GM21447 (cell line): ENCODE data around the gene SYNE1.
"Not testable (repeated sequence)": the region's sequence is repeated elsewhere in the genome, so short reads cannot be mapped to it uniquely, and the experiment has no call there.

Experiments used
- ATAC-seq: cut with Tn5 transposase; IDR thresholded peaks from one replicate; pipeline ENCODE4 v1.9.1; 2021; ENCODE audit not compliant: unreplicated experiment

SYNE1 gene

DNA sequence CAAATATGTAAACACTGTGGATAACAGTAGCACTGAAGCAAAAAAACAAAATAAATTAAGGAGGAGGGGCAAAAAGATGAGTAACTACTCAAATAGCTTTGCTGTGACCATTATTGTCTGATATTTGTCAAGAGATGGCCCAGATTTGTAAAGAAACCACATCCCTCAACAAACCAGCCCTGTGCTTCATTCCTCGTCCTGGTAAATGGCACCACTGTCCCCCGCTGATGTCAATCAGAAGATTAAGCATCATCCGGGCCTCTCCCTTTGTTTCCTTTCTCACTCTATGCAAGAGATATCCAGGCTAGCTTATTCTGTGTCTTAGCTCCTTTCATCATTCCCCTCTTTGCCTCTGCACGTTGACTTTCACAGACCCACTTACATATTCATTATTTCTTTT lies 259.0 kb downstream of the SYNE1 start:
- no peak for ATAC-seq

GRCh38 chr6:152375197-152375596 lies 262.0 kb downstream of the SYNE1 start:
- no peak for ATAC-seq

- ATAC-seq = no peak
Observed at GRCh38 chr6:152372945-152373344, 264.2 kb downstream of the SYNE1 start.

DNA sequence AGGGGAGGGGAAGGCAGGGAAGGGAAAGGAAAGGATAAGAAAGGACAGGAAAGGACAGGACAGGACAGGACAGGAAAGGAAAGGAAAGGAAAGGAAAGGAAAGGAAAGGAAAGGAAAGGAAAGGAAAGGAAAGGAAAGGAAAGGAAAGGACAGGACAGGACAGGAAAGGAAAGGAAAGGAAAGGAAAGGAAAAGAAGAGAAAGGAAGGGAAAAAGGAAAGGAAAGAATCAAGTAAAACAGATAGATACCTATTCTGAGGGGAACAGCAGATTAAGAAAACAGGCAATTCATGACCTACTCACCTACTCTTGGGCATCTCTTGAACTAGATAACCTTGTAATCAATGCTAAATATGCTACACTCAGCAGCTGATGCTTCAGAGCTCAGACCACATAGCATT lies 265.4 kb downstream of the SYNE1 start:
- no peak for ATAC-seq

- ATAC-seq = no peak
Observed at GRCh38 chr6:152368751-152369624, 268.2 kb downstream of the SYNE1 start.

DNA sequence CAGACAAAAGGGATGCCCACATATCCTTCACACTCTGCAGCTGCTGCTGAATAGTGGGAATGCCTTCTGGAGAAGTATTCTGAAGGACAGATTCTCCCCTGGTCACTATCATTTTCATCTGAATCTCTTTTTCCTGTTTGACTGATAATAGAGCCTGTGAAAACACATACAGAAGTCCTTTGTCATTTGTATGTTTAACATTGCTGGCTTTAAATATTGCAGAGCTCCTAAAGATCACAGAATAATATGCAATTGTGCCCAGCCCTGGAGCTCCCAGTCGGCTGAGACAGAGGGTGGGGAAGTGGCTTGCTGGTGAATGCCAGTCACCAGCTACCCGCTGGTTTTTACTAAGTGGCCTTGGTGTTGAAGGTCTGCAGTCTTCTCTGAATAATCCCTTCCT lies 272.3 kb downstream of the SYNE1 start:
- ATAC-seq = no peak

GRCh38 chr6:152360034-152360433 lies 277.1 kb downstream of the SYNE1 start:
- no peak for ATAC-seq

DNA sequence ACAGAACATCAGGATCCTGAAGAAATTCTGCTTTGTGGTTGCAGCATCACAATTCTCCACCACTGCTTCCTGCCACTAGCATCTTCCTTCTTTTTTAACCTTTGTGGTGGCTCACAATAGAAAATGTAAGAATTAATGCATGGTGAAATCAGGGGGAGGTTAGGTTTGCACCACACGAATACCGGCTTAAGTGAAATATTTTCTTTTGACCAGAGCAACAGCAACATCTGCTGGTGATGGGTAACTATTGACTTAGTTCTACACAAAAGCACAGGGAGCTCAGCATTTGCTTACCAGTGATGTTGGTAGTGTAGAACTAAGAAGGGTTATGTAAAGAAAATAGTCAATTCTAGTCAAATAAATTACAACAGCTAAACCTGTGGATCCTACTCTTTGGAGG lies 280.5 kb downstream of the SYNE1 start:
- no peak for ATAC-seq

DNA sequence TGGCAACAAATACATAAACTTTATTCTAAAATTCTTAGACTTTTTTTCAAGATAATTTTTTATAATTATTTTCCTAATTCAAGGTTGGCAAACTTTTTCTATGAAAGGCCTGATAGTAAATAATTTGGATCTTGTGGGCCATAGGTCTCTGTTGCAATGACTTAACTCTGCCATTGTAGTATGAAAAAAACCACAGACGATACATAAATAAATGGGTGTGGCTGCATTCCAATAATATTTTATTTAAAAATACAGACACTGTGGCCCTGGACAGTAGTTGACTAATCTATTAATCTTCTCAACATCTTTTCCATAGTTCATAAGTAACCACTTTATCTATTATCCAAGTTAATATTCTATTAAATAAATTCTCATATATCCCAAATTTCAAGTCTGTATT lies 281.1 kb downstream of the SYNE1 start:
- no peak for ATAC-seq

- ATAC-seq = no peak
Observed at GRCh38 chr6:152355166-152355565, 282.0 kb downstream of the SYNE1 start.

GRCh38 chr6:152353440-152353839 lies 283.7 kb downstream of the SYNE1 start:
- no peak for ATAC-seq

DNA sequence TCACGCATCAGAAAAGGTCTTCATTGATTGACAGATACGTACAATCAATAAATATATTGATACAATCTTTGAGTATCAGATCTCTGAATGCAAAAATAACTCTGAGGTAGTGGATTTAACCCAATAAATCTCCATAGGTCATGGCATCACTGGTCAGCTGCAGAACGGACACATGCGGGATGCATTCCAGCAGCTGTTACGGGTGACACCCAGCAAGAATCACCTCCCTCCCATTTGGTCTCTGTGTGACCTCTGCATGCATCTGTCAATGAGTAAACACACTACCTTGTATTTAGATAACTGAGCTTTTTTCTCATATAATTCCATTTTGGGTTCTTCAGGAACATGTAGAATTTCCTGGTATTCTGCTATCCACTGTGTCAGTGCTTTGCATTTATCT lies 285.4 kb downstream of the SYNE1 start:
- no peak for ATAC-seq

DNA sequence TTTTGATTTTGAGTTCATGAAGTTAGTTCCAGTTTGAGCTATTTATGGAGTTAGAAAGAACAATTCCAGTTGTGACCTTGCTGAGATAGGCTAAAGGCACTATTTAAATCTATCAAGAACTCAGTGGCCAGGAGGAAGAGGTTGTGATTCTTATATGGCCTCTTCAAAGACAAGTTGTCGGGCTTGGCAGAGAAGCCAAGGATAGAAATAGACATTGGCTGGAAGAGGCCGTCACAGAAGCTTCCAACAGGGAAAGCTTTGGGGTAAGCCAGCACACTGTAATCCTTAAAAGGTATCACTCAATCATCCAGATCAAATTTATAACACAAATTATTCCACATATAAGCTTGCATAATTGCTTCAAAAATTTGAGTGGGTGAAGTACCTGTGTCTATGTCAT lies 286.1 kb downstream of the SYNE1 start:
- ATAC-seq = no peak

DNA sequence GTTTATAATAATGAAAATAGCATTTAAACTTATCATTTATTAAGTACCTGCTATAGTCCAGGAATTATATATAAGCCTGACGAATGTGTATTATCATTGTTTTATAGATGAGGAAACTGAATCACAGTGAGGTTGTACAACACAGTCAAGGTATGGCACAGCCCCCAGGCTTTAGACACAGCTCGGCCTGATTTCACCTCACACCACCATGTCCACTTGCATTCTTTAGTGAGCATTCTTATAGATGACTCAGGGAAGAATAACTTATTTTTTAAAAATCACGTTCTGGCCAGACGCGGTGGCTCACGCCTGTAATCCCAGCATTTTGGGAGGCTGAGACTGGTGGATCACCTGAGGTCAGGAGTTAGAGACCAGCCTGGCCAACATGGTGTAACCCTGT lies 289.0 kb downstream of the SYNE1 start:
- no peak for ATAC-seq

- ATAC-seq = no peak
Observed at GRCh38 chr6:152343735-152344360, 293.3 kb downstream of the SYNE1 start.

DNA sequence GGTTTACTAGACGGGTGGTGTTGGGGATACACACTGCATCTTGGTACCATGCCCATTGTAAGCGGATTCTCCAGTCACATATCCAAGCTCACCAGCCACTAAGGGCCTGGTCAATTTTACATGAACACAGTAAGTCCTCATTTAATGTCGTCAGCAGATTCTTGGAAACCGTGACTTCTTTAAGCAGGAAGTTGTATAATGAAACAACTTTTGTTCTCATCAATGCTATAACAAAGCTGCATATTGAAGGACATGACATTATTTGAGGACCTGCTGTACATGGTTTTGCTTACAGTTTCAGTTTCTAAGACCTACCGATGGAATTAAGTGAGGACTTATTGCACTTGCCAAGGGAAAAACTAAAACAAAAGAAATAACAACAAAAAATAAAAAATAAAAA lies 295.6 kb downstream of the SYNE1 start:
- ATAC-seq = no peak

- ATAC-seq = peak; percentile 85
Observed at GRCh38 chr6:152338335-152339125, 298.6 kb downstream of the SYNE1 start.

DNA sequence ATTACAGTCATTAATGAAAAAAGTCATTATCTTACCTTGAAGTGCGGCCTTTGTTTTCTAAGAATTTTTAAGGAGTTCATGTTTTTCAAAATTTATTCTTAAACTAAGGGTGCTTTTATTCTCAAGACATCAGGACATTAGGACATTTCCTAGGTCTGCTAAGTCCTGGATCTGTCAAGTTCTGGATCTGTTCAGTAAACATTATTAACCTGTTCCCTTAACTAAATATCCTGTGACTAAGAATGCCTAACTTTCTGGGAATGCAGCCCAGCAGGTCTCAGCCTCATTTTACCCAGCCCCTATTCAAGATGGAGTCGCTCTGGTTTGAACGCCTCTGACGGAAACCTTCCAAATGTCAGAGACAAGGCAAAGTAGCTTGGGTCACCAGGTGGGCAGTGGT lies 302.6 kb downstream of the SYNE1 start:
- ATAC-seq = no peak

- no peak for ATAC-seq
Observed at GRCh38 chr6:152330961-152331360, 306.2 kb downstream of the SYNE1 start.

- ATAC-seq = no peak
Observed at GRCh38 chr6:152329638-152330448, 307.3 kb downstream of the SYNE1 start.

GRCh38 chr6:152328200-152328599 lies 309.0 kb downstream of the SYNE1 start:
- ATAC-seq = not testable (repeated sequence)
